ENCODE measurements around the gene RALA. TPM values are rescaled to one million over a fixed set of nuclear protein-coding genes. Genes with fewer than 3 reads are reported as not detected.

Gene RALA
- total and polyA plus RNA-seq, 2 of the 13 experiments (the other 11 are each of a cell fraction or from before 2014, with no cell fraction given) = 11.8 to 19.5 TPM

DNA sequence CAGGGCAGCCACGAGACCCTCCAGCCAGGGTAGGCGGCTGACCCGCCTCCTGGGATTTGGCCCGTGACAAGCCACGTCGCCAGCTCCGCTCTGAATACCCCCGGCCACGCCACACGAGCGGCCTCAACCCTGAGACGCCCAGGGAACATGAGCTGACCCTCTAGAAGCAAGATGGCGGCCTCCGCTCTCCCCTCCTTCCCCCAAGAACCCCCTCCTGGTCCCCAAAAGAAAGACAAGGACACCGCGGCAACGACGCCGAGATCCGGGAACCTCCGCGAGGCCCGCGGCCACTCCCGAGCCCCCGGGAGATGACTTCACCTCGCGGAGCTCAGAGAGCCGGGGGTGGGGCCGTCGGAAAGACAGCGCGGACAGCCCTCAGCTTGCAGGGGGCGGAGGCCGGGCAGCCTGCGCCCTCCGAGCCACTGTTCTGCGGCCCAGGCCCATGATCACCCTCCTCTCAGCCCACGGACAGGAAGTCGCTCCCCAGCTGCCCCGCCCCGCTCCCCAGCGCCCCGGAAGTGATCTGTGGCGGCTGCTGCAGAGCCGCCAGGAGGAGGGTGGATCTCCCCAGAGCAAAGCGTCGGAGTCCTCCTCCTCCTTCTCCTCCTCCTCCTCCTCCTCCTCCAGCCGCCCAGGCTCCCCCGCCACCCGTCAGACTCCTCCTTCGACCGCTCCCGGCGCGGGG, at the start of gene RALA (continued):
- TF ChIP-seq BRCA1 (CRISPR knock-in tag; IDR thresholded peaks at IDR 0.05) = no peak; the same call in 1 of the 2 replicates

DNA sequence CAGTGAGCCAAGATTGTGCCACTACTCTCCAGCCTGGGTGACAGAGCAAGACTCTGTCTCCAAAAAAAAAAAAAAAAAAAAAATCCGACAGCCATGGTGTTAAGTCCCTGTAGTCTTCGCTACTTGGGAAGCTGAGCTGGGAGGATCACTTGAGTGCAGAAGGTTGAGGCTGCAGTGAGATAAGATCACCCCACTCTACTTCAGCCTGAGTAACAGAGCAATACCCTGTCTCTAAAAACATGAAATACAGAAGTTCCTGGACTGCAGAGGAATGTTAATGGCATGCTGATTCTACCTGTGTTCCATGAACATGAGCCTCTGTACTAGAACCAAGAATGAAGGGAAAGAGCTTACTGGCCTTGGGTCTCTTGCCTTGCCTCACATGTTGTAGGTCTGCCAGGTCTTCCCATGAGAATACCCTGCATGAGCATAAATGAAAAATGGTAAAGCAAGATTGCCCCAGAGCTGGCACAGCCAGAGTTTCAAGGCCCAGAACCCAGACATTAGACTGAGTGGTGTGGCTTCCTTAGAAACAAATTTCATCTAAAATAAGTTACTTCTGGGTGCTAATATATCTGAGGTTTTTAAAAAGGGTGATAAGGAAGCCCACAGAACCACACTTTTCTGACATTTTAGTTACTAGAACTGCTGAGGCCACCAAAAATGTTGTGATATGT, 48.6 kb upstream of the RALA start:
- H3K4me2 ChIP-seq (ENCODE audit: low read depth, low read length) = no peak overlapping the region
- peaks cover 0 to 17% of the 10 kb centered on the region in 2 experiments; a peak in 3 of 5 replicates for H3K36me3 ChIP-seq (replicated peaks in 1 of 2; ENCODE audit: control insufficient read depth in 1 of 2, insufficient read depth in 2 of 2, low read length in 2 of 2)
- no peaks in the 10 kb centered on the region for H3K79me2 ChIP-seq (ENCODE audit: insufficient read depth, low read length)
- no peaks in the 10 kb centered on the region for H4K20me1 ChIP-seq (ENCODE audit: insufficient read depth, low read length)
- H3K4me1 ChIP-seq (ENCODE audit: insufficient read depth, low read length) = peaks cover 3% of the 10 kb centered on the region
- no peaks in the 10 kb centered on the region for H3K9me3 ChIP-seq (ENCODE audit: low read length)
- ChIA-PET POLR2A (interaction anchor here (1.1 kb wide), 1 partner anchor 8 kb away, joined by 3 read pairs; the partner anchor contains the start of gene YAE1), CTCF (ENCODE audit: low intra/inter-chr PET ratio, low total read pairs) (no interaction called here)
- no peak overlapping the region for H3K27ac ChIP-seq (ENCODE audit: extremely low read length, insufficient read depth, low read length)
- ATAC-seq = no peak
- H3K9ac ChIP-seq (ENCODE audit: insufficient read depth, low read depth, low read length) = no peak overlapping the region
- no peak for DNase-seq (ENCODE audit: low spot score)
- TF ChIP-seq, protein P1, sequence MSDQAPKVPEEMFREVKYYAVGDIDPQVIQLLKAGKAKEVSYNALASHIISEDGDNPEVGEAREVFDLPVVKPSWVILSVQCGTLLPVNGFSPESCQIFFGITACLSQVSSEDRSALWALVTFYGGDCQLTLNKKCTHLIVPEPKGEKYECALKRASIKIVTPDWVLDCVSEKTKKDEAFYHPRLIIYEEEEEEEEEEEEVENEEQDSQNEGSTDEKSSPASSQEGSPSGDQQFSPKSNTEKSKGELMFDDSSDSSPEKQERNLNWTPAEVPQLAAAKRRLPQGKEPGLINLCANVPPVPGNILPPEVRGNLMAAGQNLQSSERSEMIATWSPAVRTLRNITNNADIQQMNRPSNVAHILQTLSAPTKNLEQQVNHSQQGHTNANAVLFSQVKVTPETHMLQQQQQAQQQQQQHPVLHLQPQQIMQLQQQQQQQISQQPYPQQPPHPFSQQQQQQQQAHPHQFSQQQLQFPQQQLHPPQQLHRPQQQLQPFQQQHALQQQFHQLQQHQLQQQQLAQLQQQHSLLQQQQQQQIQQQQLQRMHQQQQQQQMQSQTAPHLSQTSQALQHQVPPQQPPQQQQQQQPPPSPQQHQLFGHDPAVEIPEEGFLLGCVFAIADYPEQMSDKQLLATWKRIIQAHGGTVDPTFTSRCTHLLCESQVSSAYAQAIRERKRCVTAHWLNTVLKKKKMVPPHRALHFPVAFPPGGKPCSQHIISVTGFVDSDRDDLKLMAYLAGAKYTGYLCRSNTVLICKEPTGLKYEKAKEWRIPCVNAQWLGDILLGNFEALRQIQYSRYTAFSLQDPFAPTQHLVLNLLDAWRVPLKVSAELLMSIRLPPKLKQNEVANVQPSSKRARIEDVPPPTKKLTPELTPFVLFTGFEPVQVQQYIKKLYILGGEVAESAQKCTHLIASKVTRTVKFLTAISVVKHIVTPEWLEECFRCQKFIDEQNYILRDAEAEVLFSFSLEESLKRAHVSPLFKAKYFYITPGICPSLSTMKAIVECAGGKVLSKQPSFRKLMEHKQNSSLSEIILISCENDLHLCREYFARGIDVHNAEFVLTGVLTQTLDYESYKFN (CRISPR knock-in tag; conservative IDR thresholded peaks at IDR 0.05) = no peak
- TF ChIP-seq ZNF446 (CRISPR knock-in tag; IDR thresholded peaks at IDR 0.05) = no peak
- TF ChIP-seq, protein P2, sequence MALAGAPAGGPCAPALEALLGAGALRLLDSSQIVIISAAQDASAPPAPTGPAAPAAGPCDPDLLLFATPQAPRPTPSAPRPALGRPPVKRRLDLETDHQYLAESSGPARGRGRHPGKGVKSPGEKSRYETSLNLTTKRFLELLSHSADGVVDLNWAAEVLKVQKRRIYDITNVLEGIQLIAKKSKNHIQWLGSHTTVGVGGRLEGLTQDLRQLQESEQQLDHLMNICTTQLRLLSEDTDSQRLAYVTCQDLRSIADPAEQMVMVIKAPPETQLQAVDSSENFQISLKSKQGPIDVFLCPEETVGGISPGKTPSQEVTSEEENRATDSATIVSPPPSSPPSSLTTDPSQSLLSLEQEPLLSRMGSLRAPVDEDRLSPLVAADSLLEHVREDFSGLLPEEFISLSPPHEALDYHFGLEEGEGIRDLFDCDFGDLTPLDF (CRISPR knock-in tag; IDR thresholded peaks at IDR 0.05) = no peak
- TF ChIP-seq HNRNPUL1 (IDR thresholded peaks at IDR 0.05; ENCODE audit: low read depth, low read length) = no peak
- TF ChIP-seq ZNF703 (CRISPR knock-in tag; IDR thresholded peaks at IDR 0.05; ENCODE audit: borderline replicate concordance) = no peak
- TF ChIP-seq ATF7-NPFF (CRISPR knock-in tag; IDR thresholded peaks at IDR 0.05; ENCODE audit: low read depth) = no peak
- TF ChIP-seq MXD4 (CRISPR knock-in tag; IDR thresholded peaks at IDR 0.05) = no peak
- TF ChIP-seq, protein P3, sequence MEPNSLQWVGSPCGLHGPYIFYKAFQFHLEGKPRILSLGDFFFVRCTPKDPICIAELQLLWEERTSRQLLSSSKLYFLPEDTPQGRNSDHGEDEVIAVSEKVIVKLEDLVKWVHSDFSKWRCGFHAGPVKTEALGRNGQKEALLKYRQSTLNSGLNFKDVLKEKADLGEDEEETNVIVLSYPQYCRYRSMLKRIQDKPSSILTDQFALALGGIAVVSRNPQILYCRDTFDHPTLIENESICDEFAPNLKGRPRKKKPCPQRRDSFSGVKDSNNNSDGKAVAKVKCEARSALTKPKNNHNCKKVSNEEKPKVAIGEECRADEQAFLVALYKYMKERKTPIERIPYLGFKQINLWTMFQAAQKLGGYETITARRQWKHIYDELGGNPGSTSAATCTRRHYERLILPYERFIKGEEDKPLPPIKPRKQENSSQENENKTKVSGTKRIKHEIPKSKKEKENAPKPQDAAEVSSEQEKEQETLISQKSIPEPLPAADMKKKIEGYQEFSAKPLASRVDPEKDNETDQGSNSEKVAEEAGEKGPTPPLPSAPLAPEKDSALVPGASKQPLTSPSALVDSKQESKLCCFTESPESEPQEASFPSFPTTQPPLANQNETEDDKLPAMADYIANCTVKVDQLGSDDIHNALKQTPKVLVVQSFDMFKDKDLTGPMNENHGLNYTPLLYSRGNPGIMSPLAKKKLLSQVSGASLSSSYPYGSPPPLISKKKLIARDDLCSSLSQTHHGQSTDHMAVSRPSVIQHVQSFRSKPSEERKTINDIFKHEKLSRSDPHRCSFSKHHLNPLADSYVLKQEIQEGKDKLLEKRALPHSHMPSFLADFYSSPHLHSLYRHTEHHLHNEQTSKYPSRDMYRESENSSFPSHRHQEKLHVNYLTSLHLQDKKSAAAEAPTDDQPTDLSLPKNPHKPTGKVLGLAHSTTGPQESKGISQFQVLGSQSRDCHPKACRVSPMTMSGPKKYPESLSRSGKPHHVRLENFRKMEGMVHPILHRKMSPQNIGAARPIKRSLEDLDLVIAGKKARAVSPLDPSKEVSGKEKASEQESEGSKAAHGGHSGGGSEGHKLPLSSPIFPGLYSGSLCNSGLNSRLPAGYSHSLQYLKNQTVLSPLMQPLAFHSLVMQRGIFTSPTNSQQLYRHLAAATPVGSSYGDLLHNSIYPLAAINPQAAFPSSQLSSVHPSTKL (CRISPR knock-in tag; IDR thresholded peaks at IDR 0.05) = no peak
- no peak for TF ChIP-seq FOXM1 (CRISPR knock-in tag; IDR thresholded peaks at IDR 0.05)
- intact Hi-C loops (cut with micrococcal nuclease; ENCODE audit: unreplicated experiment) = no loop called here
- BruUV-seq (replicated peaks) = no TSS peak
- no peak overlapping the region for H2AFZ ChIP-seq (ENCODE audit: low read length)
- 95% methylated on average over 2 of the region's 2 CpGs for WGBS (ENCODE audit: low lambda C conversion rate)
- no peaks in the 10 kb centered on the region for H3K27me3 ChIP-seq (ENCODE audit: control insufficient read depth in 1 of 2, insufficient read depth in 2 of 2, low read length in 2 of 2)
- in situ Hi-C loops (cut with HindIII; ENCODE audit: extremely low pct_ligation_motif_present, low pct_unique_long_range_greater_than_20kb) = no loop called here
- no peak overlapping the region for H3K4me3 ChIP-seq (replicated peaks in 1 of 3; ENCODE audit: insufficient read depth in 1 of 3, low read depth in 2 of 3, low read length in 3 of 3)
- no peak for FAIRE-seq
